HEK293 (cell line): ENCODE data around the gene ATP5PB.

Experiments used
- CTCF ChIA-PET: fragments of 350-600 bp; formaldehyde crosslinking; extraction: SDS; loops from one replicate; lab custom pipeline; 2021; ENCODE audit warnings: antibody characterized with exemption; lab: Yijun Ruan, JAX
- POLR2A ChIA-PET: fragments of 300-600 bp; formaldehyde crosslinking; extraction: SDS; loops from one replicate; lab custom pipeline; 2020; ENCODE audit warnings: antibody characterized with exemption, inconsistent platforms; lab: Yijun Ruan, JAX
- H3K27ac ChIP-seq: fragments of 200-500 bp; sonication (Bioruptor generic); 2 replicates; pipeline ENCODE4 v1.5.1; 2014; ENCODE audit warnings: low read depth, low read length, control low read depth, inconsistent platforms; ENCODE audit errors: extremely low read depth
- H3K36me3 ChIP-seq, 2 experiments: fragments of 200-500 bp in 1 of 2; sonication (Bioruptor generic) in 1 of 2; 1 replicate in 1 of 2; 2 replicates in 1 of 2; pipeline ENCODE4 v1.5.1; 2014 to 2017; ENCODE audit warnings: inconsistent platforms in 2 of 2, low read length in 2 of 2; ENCODE audit not compliant: control insufficient read depth in 2 of 2, insufficient read depth in 1 of 2
- H3K4me1 ChIP-seq: fragments of 200-500 bp; sonication (Bioruptor generic); 2 replicates; pipeline ENCODE4 v1.5.1; 2014; ENCODE audit warnings: mild to moderate bottlenecking, low read length, inconsistent platforms; ENCODE audit not compliant: control insufficient read depth, insufficient read depth
- H3K4me3 ChIP-seq: 2 replicates; pipeline ENCODE4 v1.5.1; 2011; ENCODE audit warnings: low read depth, mild to moderate bottlenecking, control low read depth, low read length, moderate library complexity
- H3K9me3 ChIP-seq: fragments of 200-500 bp; sonication (Bioruptor generic); 2 replicates; pipeline ENCODE4 v1.5.1; 2014; ENCODE audit warnings: low read depth, low read length, inconsistent platforms; ENCODE audit not compliant: control insufficient read depth, insufficient read depth
- ATF2 ChIP-seq: fragments of 450-650 bp; formaldehyde crosslinking; IDR thresholded peaks from 2 replicates; pipeline ENCODE4 v1.5.1; 2016; ENCODE audit warnings: missing biosample characterization, missing genetic modification characterization, low read depth
- BCL11B ChIP-seq: fragments of 450-650 bp; formaldehyde crosslinking; IDR thresholded peaks from 2 replicates; pipeline ENCODE4 v1.5.1; 2016; ENCODE audit warnings: low read depth, missing biosample characterization, missing genetic modification characterization
- BCL6B ChIP-seq: fragments of 450-650 bp; formaldehyde crosslinking; IDR thresholded peaks from 2 replicates; pipeline ENCODE4 v1.5.1; 2017; ENCODE audit warnings: missing biosample characterization, missing genetic modification characterization
- EGR2 ChIP-seq: fragments of 450-650 bp; formaldehyde crosslinking; IDR thresholded peaks from 2 replicates; pipeline ENCODE4 v1.5.1; 2016; ENCODE audit warnings: low read depth, missing biosample characterization, missing genetic modification characterization
- REPIN1 ChIP-seq: fragments of 450-650 bp; formaldehyde crosslinking; IDR thresholded peaks from 2 replicates; pipeline ENCODE4 v1.5.1; 2017; ENCODE audit warnings: missing biosample characterization, missing genetic modification characterization, low read depth
- SETDB1 ChIP-seq: IDR thresholded peaks from one replicate; pipeline ENCODE4 v1.6.1; 2017; ENCODE audit warnings: mild to moderate bottlenecking, low read length, moderate library complexity, mixed read lengths; ENCODE audit not compliant: insufficient read length
- ZBTB11 ChIP-seq: fragments of 450-650 bp; formaldehyde crosslinking; conservative IDR thresholded peaks from 2 replicates; pipeline ENCODE4 v1.5.1; 2016; ENCODE audit warnings: low read depth, missing biosample characterization, missing genetic modification characterization
- ZNF112 ChIP-seq: fragments of 450-650 bp; formaldehyde crosslinking; IDR thresholded peaks from 2 replicates; pipeline ENCODE4 v1.5.0; 2017; ENCODE audit warnings: missing biosample characterization, missing genetic modification characterization
- ZNF274 ChIP-seq, 2 experiments: fragments of 200-500 bp in 1 of 2; fragments of 450-650 bp in 1 of 2; sonication (Bioruptor generic) in 1 of 2; formaldehyde crosslinking in 1 of 2; IDR thresholded peaks; 2 replicates each; pipeline versions ENCODE4 v1.5.1 to v1.6.1; 2014 to 2016; ENCODE audit warnings: borderline replicate concordance in 1 of 2, inconsistent platforms in 1 of 2, low read length in 1 of 2, missing biosample characterization in 1 of 2, missing genetic modification characterization in 1 of 2
- ZNF302 ChIP-seq: fragments of 450-650 bp; formaldehyde crosslinking; IDR thresholded peaks from 2 replicates; pipeline ENCODE4 v1.5.1; 2016; ENCODE audit warnings: missing biosample characterization, missing genetic modification characterization, low read depth
- ZNF354C ChIP-seq: fragments of 450-650 bp; formaldehyde crosslinking; IDR thresholded peaks from 2 replicates; pipeline ENCODE4 v1.5.1; 2016; ENCODE audit warnings: missing biosample characterization, missing genetic modification characterization, low read depth, borderline replicate concordance
- ZNF549 ChIP-seq: fragments of 450-650 bp; IDR thresholded peaks from 2 replicates; pipeline ENCODE4 v1.5.1; 2018; ENCODE audit warnings: missing biosample characterization, missing genetic modification characterization, mild to moderate bottlenecking, inconsistent platforms, moderate library complexity
- ZNF560 ChIP-seq: fragments of 450-650 bp; formaldehyde crosslinking; IDR thresholded peaks from 2 replicates; pipeline ENCODE4 v1.5.1; 2017; ENCODE audit warnings: missing biosample characterization, missing genetic modification characterization, borderline replicate concordance
- ZNF571 ChIP-seq: fragments of 450-650 bp; formaldehyde crosslinking; IDR thresholded peaks from 2 replicates; pipeline ENCODE4 v1.5.0; 2017; ENCODE audit warnings: missing biosample characterization, missing genetic modification characterization
- ZNF596 ChIP-seq: fragments of 450-650 bp; IDR thresholded peaks from 2 replicates; pipeline ENCODE4 v1.5.0; 2018; ENCODE audit warnings: missing biosample characterization, mild to moderate bottlenecking, missing genetic modification characterization, moderate library complexity
- ZNF610 ChIP-seq: fragments of 450-650 bp; formaldehyde crosslinking; IDR thresholded peaks from 2 replicates; pipeline ENCODE4 v1.5.1; 2016; ENCODE audit warnings: missing biosample characterization, missing genetic modification characterization, borderline replicate concordance
- ZNF670 ChIP-seq: fragments of 450-650 bp; formaldehyde crosslinking; IDR thresholded peaks from 2 replicates; pipeline ENCODE4 v1.5.1; 2016; ENCODE audit warnings: missing biosample characterization, missing genetic modification characterization, low read depth
- ZSCAN5A ChIP-seq: fragments of 450-650 bp; formaldehyde crosslinking; IDR thresholded peaks from 2 replicates; pipeline ENCODE4 v1.5.1; 2016; ENCODE audit warnings: missing biosample characterization, missing genetic modification characterization
- ZXDB ChIP-seq: fragments of 450-650 bp; formaldehyde crosslinking; IDR thresholded peaks from 2 replicates; pipeline ENCODE4 v1.5.1; 2016; ENCODE audit warnings: missing biosample characterization, missing genetic modification characterization
- TF ChIP-seq, protein P1 (sequence below): fragments of 450-650 bp; formaldehyde crosslinking; IDR thresholded peaks from 2 replicates; pipeline ENCODE4 v1.5.1; 2016; ENCODE audit warnings: missing biosample characterization, missing genetic modification characterization
- TF ChIP-seq, protein P2 (sequence below): IDR thresholded peaks from 2 replicates; pipeline ENCODE4 v1.6.1; 2011; ENCODE audit warnings: mild to moderate bottlenecking, low read depth, low read length, borderline replicate concordance

Gene ATP5PB

DNA sequence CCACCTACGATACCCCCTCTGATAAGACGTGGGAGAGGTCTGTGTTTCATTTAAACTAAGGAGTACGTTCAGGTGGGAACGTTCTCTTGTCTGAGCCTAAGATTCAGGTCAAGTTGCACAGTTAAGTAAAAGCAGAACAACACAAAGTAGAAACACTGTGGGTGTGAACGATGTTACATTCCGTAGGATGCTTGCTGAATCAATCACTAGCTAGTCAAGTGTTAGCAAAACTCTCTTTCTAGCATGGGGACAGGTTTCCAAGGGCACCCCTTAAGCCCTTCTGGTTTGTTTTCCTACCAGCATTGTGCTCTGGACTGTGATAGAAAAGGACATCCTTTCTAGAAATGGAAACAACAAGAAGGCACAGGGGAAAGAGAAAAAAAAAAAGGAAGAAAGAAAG, 37.9 kb downstream of the ATP5PB start:
- TF ChIP-seq EGR2 (tag by site-specific recombination) (0 out of 2 replicates have a peak, but pooled peaks have one; percentile 32), ZNF560 (tag by site-specific recombination) (no peak), ATF2 (tag by site-specific recombination) (no peak)
- Histone ChIP-seq H3K9me3 (no peaks in the 10 kb centered on the region), H3K27ac (no peak overlapping the region), H3K4me3 (no peak overlapping the region), H3K36me3 (no peaks in the 10 kb centered on the region), H3K4me1 (no peaks in the 10 kb centered on the region)
- POLR2A ChIA-PET, result no interaction called here
- CTCF ChIA-PET, result interaction anchor here (0.6 to 0.7 kb wide), 3 partner anchors 8 to 1097 kb away, joined by 3 read pairs; no protein-coding TSS in a partner anchor

DNA sequence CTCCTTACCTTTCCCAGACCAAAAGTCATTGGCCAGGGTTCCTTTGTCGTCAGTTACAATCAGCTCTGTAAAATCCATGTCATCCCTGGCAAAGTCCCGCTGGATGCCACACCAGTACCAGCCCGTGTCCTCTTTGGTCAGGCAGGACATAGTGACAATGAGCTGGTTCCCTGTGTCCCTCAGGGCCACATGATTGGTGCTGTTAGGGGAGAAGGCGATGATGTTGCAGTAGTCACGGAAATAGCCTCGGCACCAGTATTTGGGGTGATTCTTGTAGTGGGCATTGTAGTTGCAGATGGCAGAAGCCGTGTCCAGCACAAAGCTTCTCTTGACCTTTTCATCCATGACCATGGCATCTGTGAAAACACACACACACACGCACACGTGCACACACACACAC, 39.4 kb downstream of the ATP5PB start:
- ChIA-PET CTCF (interaction anchor here (1.5 to 3.4 kb wide), 2 partner anchors 19 to 226 kb away, joined by 4 to 15 read pairs; no protein-coding TSS in a partner anchor), POLR2A (no interaction called here)
- no peaks in the 10 kb centered on the region for H3K4me1 ChIP-seq
- no peak overlapping the region for H3K27ac ChIP-seq
- H3K4me3 ChIP-seq, result no peak overlapping the region
- H3K9me3 ChIP-seq, result no peaks in the 10 kb centered on the region
- no peaks in the 10 kb centered on the region for H3K36me3 ChIP-seq
- TF ChIP-seq ZNF302 (tag by site-specific recombination) (no peak), ZNF112 (tag by site-specific recombination) (no peak), ZXDB (no peak), ZNF274 (IDR thresholded peaks at IDR 0.05; ENCODE audit: low read length) (no peak), ZNF274 (tag by site-specific recombination; IDR thresholded peaks at IDR 0.05; ENCODE audit: borderline replicate concordance) (no peak), ZNF670 (tag by site-specific recombination) (no peak), ZBTB11 (tag by site-specific recombination) (no peak), BCL11B (tag by site-specific recombination) (no peak), ZSCAN5A (tag by site-specific recombination) (no peak), ZNF549 (no peak), REPIN1 (tag by site-specific recombination) (no peak), BCL6B (no peak), ZNF596 (tag by site-specific recombination) (no peak), SETDB1 (no peak), ZNF610 (no peak), ZNF354C (tag by site-specific recombination) (no peak), ZNF571 (no peak)
- TF ChIP-seq, protein P1, sequence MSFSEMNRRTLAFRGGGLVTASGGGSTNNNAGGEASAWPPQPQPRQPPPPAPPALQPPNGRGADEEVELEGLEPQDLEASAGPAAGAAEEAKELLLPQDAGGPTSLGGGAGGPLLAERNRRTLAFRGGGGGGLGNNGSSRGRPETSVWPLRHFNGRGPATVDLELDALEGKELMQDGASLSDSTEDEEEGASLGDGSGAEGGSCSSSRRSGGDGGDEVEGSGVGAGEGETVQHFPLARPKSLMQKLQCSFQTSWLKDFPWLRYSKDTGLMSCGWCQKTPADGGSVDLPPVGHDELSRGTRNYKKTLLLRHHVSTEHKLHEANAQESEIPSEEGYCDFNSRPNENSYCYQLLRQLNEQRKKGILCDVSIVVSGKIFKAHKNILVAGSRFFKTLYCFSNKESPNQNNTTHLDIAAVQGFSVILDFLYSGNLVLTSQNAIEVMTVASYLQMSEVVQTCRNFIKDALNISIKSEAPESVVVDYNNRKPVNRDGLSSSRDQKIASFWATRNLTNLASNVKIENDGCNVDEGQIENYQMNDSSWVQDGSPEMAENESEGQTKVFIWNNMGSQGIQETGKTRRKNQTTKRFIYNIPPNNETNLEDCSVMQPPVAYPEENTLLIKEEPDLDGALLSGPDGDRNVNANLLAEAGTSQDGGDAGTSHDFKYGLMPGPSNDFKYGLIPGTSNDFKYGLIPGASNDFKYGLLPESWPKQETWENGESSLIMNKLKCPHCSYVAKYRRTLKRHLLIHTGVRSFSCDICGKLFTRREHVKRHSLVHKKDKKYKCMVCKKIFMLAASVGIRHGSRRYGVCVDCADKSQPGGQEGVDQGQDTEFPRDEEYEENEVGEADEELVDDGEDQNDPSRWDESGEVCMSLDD (tag by site-specific recombination), result no peak
- TF ChIP-seq, protein P2, sequence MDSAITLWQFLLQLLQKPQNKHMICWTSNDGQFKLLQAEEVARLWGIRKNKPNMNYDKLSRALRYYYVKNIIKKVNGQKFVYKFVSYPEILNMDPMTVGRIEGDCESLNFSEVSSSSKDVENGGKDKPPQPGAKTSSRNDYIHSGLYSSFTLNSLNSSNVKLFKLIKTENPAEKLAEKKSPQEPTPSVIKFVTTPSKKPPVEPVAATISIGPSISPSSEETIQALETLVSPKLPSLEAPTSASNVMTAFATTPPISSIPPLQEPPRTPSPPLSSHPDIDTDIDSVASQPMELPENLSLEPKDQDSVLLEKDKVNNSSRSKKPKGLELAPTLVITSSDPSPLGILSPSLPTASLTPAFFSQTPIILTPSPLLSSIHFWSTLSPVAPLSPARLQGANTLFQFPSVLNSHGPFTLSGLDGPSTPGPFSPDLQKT, result no peak
